HCT116 (cell line): Measurements from ENCODE around the gene POLR3H. TPM values are rescaled to one million over a fixed set of nuclear protein-coding genes. Genes with fewer than 3 reads are reported as not detected.
A peak's percentile ranks its signal among the peaks of the same experiment; 100 is the strongest.
"Not testable (repeated sequence)": the region's sequence is repeated elsewhere in the genome, so short reads cannot be mapped to it uniquely, and the experiment has no call there.

Experiments
- ATAC-seq: fragments of 200-7000 bp; cut with Tn5 transposase; 2 replicates; pipeline ENCODE4 v1.9.1; 2020; ENCODE audit warnings: mild to moderate bottlenecking, moderate library complexity
- BruUV-seq: library from RNA; stranded (reverse); fragments of 400-500 nt; replicated peaks from 2 replicates; lab custom pipeline; 2021; lab: Mats Ljungman, UMichigan
- CTCF ChIA-PET: fragments of 300-600 bp; sonication (Branson Sonifier 250); formaldehyde crosslinking; loops from one replicate; lab custom pipeline; 2021; ENCODE audit warnings: antibody characterized with exemption; lab: Charles Lee
- POLR2A ChIA-PET: fragments of 300-600, 350-600 bp; sonication (Branson Sonifier 250); formaldehyde crosslinking; loops from one replicate; lab custom pipeline; 2021; ENCODE audit warnings: antibody characterized with exemption; lab: Charles Lee
- RAD21 ChIA-PET, 2 experiments: fragments of 300-600 bp; sonication (Branson Sonifier 250); formaldehyde crosslinking; loops; one replicate each; lab custom pipeline; 2023; ENCODE audit warnings: low total read pairs in 2 of 2; ENCODE audit not compliant: uncharacterized antibody in 2 of 2, unreplicated experiment in 2 of 2, low non-redundant PET in 1 of 2; lab: Charles Lee
- DNase-seq: peaks from one replicate; pipeline ENCODE4 v3.0.0-alpha.2; 2010; ENCODE audit warnings: low read depth, low spot score
- H2AFZ ChIP-seq: fragments of 200-600 bp; shearing (Covaris generic), sonication (generic); 2 replicates; pipeline ENCODE4 v1.6.1; 2017; ENCODE audit warnings: low read depth, mixed run types, mixed read lengths, antibody characterized with exemption, low read length; ENCODE audit not compliant: poor library complexity, severe bottlenecking
- H3K27ac ChIP-seq: 2 replicates; pipeline ENCODE4 v1.5.1; 2012; ENCODE audit warnings: low read depth, low read length
- H3K27me3 ChIP-seq: fragments of 200-600 bp; sonication (generic); 2 replicates; pipeline ENCODE4 v1.6.1; 2016; ENCODE audit warnings: mixed run types, low read length, mixed read lengths; ENCODE audit not compliant: insufficient read depth
- H3K36me3 ChIP-seq, 2 experiments: fragments of 200-500 bp in 1 of 2; fragments of 200-600 bp in 1 of 2; sonication (Bioruptor generic) in 1 of 2; sonication (generic) in 1 of 2; 2 replicates each; pipeline versions ENCODE4 v1.5.1 to v1.6.1; 2014 to 2016; ENCODE audit warnings: low read length in 2 of 2, inconsistent platforms in 1 of 2, mixed read lengths in 1 of 2, mixed run types in 1 of 2; ENCODE audit not compliant: insufficient read depth in 2 of 2, control insufficient read depth in 1 of 2
- H3K4me1 ChIP-seq, 2 experiments: fragments of 200-600 bp in 1 of 2; sonication (generic) in 1 of 2; 2 replicates each; pipeline versions ENCODE4 v1.5.1 to v1.6.1; 2012 to 2017; ENCODE audit warnings: low read length in 2 of 2, inconsistent platforms in 1 of 2, mild to moderate bottlenecking in 1 of 2, mixed read lengths in 1 of 2, mixed run types in 1 of 2, moderate library complexity in 1 of 2; ENCODE audit not compliant: insufficient read depth in 2 of 2, control insufficient read depth in 1 of 2
- H3K4me2 ChIP-seq: fragments of 200-600 bp; sonication (generic); 2 replicates; pipeline ENCODE4 v1.6.1; 2017; ENCODE audit warnings: mixed run types, low read length, mixed read lengths
- H3K4me3 ChIP-seq, 2 experiments: fragments of 200-600 bp in 1 of 2; sonication (generic) in 1 of 2; replicated peaks in 1 of 2; 2 replicates each; pipeline ENCODE4 v1.5.1; 2011 to 2016; ENCODE audit warnings: low read length in 2 of 2, control low read depth in 1 of 2, low read depth in 1 of 2, mild to moderate bottlenecking in 1 of 2, mixed read lengths in 1 of 2, mixed run types in 1 of 2
- H3K79me2 ChIP-seq: fragments of 200-600 bp; sonication (generic); 2 replicates; pipeline ENCODE4 v1.6.1; 2017; ENCODE audit warnings: mild to moderate bottlenecking, mixed run types, low read length, moderate library complexity, mixed read lengths; ENCODE audit not compliant: insufficient read depth
- H3K9ac ChIP-seq: fragments of 200-600 bp; sonication (generic); 2 replicates; pipeline ENCODE4 v1.6.1; 2016; ENCODE audit warnings: low read length, mixed read lengths
- H3K9me2 ChIP-seq: fragments of 200-600 bp; sonication (generic), shearing (Covaris generic); 2 replicates; pipeline ENCODE4 v1.6.1; 2017; ENCODE audit warnings: mixed run types, mild to moderate bottlenecking, moderate library complexity; ENCODE audit not compliant: insufficient read depth
- H3K9me3 ChIP-seq, 2 experiments: fragments of 200-500 bp in 1 of 2; fragments of 200-600 bp in 1 of 2; sonication (Bioruptor generic) in 1 of 2; sonication (generic) in 1 of 2; 2 replicates each; pipeline ENCODE4 v1.6.1; 2014 to 2017; ENCODE audit warnings: low read length in 2 of 2, mixed read lengths in 2 of 2, inconsistent platforms in 1 of 2, low read depth in 1 of 2, mild to moderate bottlenecking in 1 of 2, mixed run types in 1 of 2, moderate library complexity in 1 of 2; ENCODE audit not compliant: control insufficient read depth in 1 of 2, insufficient read depth in 1 of 2
- H4K20me1 ChIP-seq: fragments of 200-600 bp; sonication (generic), shearing (Covaris generic); 2 replicates; pipeline ENCODE4 v1.6.1; 2017; ENCODE audit warnings: mixed run types, mild to moderate bottlenecking, moderate library complexity; ENCODE audit not compliant: insufficient read depth
- CEBPB ChIP-seq: IDR thresholded peaks from 2 replicates; pipeline ENCODE4 v1.6.1; 2012; ENCODE audit warnings: low read depth
- ELF1 ChIP-seq: IDR thresholded peaks from 2 replicates; pipeline ENCODE4 v1.6.1; 2012; ENCODE audit warnings: low read depth, borderline replicate concordance
- RAD21 ChIP-seq: IDR thresholded peaks from 2 replicates; pipeline ENCODE4 v1.6.1; 2012; ENCODE audit warnings: low read depth, mild to moderate bottlenecking
- intact Hi-C: fragments of 100-400 bp; cut with micrococcal nuclease; formaldehyde crosslinking; loops from 2 replicates; pipeline ENCODE4 v1.10.0; 2022
- total RNA-seq: library from RNA; stranded (reverse); gene quantifications from one replicate; pipeline ENCODE4 v1.2.1, GENCODE V29; 2021; ENCODE audit not compliant: unreplicated experiment

Gene POLR3H
- total RNA-seq, 1 experiment from 2014 or later, result 62.1 TPM

DNA sequence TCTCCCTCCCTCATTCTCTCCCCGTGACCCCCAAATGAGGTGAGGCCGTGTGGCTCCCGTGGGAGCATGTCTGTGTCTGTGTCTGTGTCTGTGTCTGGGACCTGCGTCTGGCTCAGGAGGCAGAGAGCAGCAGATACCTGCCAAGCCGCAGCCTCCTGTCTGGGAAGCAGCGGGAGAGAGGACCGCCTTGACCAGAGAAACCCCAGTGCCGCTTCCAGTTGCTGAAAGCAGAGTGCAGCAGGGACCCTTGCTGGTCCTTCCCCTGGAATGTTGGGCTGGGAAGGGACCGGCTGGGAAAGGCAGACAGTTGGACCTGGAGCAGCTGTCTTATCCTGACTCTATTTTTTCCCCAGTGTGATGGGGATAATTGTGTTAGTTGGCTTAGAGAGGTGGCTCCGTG is 17.1 kb upstream of the POLR3H start:
- H3K36me3 ChIP-seq, result no peaks in the 10 kb centered on the region
- no peak overlapping the region for H3K27ac ChIP-seq
- ATAC-seq (no peak), DNase-seq (no peak)
- intact Hi-C loops, result no loop called here
- no TSS peak for BruUV-seq
- no peak overlapping the region for H3K9ac ChIP-seq
- H3K9me3 ChIP-seq, result no peaks in the 10 kb centered on the region
- no peaks in the 10 kb centered on the region for H3K9me2 ChIP-seq
- no peaks in the 10 kb centered on the region for H3K27me3 ChIP-seq
- no peak for TF ChIP-seq CEBPB
- no peak overlapping the region for H3K4me3 ChIP-seq
- no peak overlapping the region for H2AFZ ChIP-seq
- H3K4me1 ChIP-seq, result peaks cover 34 to 66% of the 10 kb centered on the region in 2 experiments
- H4K20me1 ChIP-seq, result no peaks in the 10 kb centered on the region
- ChIA-PET CTCF (no interaction called here), RAD21 (no interaction called here), POLR2A (interaction anchor here (1.2 kb wide), 1 partner anchor 28 kb away, joined by 8 read pairs; the partner anchor contains the start of gene PMM1)
- H3K79me2 ChIP-seq, result no peaks in the 10 kb centered on the region
- peak overlapping the region; percentile 33; the same call in 1 of the 2 replicates for H3K4me2 ChIP-seq

DNA sequence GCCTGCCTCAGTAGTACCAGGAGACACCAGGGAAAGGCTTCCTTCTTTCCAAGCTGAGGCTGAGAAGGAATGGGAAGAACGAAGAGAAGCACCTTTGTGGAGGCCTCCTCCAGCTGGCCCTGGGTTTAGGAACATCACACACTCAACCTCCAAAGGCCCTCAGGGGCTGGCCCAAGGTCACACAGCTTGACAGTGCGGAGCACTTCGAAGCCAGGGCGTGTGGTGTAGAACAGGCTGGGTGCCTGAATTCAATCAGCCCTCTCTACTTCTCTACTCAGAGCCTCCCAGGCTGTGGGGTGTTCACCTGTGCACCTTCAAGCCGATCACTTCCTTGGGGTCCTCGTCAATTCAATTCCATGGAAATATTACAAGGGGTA is 15.8 kb upstream of the POLR3H start:
- POLR2A ChIA-PET, result no interaction called here
- Histone ChIP-seq H3K9me2 (no peaks in the 10 kb centered on the region), H3K36me3 (no peaks in the 10 kb centered on the region), H2AFZ (no peak overlapping the region), H4K20me1 (no peaks in the 10 kb centered on the region), H3K4me1 (peaks cover 28 to 54% of the 10 kb centered on the region in 2 experiments), H3K79me2 (no peaks in the 10 kb centered on the region), H3K27ac (no peak overlapping the region), H3K4me3 (no peak overlapping the region), H3K9me3 (no peaks in the 10 kb centered on the region), H3K4me2 (no peak overlapping the region), H3K27me3 (no peaks in the 10 kb centered on the region), H3K9ac (no peak overlapping the region)
- DNase-seq, result no peak
- CTCF ChIA-PET, result no interaction called here
- RAD21 ChIA-PET, result no interaction called here
- no peak for ATAC-seq
- TF ChIP-seq ELF1 (no peak), RAD21 (no peak)
- intact Hi-C loops, result no loop called here
- no TSS peak for BruUV-seq

DNA sequence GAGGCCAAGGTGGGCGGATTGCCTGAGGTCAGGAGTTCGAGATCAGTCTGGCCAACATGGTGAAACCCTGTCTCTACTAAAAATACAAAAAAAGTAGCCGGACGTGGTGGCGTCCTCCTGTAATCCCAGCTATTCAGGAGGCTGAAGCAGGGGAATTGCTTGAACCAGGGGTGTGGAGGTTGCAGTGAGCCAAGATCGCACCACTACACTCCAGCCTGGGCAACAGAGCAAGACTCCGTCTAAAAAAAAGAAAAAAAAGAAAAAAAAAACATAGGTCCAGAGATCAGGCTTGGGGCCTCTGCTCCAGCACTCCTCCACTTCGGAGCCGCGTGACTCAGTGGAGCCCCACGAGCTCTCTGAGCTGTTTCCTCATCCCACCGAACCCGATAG is 14.0 kb upstream of the POLR3H start:
- DNase-seq, intact Hi-C loops, H3K9me3 ChIP-seq, BruUV-seq, H3K4me2 ChIP-seq, H2AFZ ChIP-seq, CTCF ChIA-PET, H3K36me3 ChIP-seq, H3K9ac ChIP-seq, H3K9me2 ChIP-seq, H3K27me3 ChIP-seq, H3K27ac ChIP-seq, H4K20me1 ChIP-seq, ATAC-seq, RAD21 ChIA-PET, H3K79me2 ChIP-seq, POLR2A ChIA-PET, H3K4me3 ChIP-seq: not testable (repeated sequence)
- peaks cover 16 to 45% of the 10 kb centered on the region in 2 experiments; a peak in 3 of 4 replicates for H3K4me1 ChIP-seq
